HG02870 (cell line): ENCODE data around the gene ADGRG3.

ENCODE experiments used
- ATAC-seq: cut with Tn5 transposase; IDR thresholded peaks from one replicate; pipeline ENCODE4 v1.9.1; 2021; ENCODE audit warnings: mild to moderate bottlenecking, moderate library complexity; ENCODE audit not compliant: unreplicated experiment

ADGRG3 gene

GRCh38 chr16:57630407-57630797 lies 37.7 kb upstream of the ADGRG3 start:
- ATAC-seq, result no peak

GRCh38 chr16:57630931-57631845 lies 36.9 kb upstream of the ADGRG3 start:
- ATAC-seq, result no peak

DNA sequence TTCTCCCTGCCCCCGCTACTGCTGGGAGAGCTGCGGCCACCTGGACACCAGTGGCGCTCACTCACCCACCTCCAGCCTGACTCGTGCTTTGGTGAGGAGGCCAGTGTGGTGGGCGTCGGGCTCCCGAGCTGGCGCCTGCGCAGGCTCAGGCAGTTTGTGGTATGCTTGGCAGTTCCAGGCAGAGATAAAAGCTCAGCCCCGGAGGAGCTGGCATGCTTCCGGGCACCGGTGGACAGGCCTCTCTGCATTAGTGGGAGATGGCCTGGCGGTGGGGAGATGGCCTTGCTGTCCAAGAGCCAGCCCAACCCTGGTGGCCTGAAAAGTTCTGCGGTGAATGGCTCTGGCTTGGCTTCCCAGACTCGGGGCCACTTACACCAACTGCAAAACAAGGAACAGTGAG lies 35.5 kb upstream of the ADGRG3 start:
- no peak for ATAC-seq

- no peak for ATAC-seq
These were observed 34.6 kb upstream of the ADGRG3 start for GRCh38 chr16:57633383-57634064.

DNA sequence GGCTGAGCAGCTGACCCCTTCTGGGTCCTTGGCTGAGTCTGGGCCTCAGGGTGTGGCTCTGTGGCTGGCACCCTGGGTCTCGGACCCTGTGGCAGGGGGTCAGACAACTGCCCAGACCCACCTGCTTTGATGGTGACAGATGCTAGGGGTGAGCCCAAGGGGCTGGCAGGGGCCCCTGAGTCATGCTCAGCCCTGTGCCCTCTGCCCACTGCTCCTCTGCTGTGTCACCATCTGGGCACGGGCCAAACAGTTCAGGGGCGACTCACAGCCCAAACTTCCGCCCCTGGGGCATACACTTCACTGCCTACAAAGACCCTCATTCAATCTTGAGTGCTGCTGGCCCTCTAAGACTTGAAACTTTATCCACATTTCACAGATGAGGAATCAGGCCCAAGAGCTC lies 33.9 kb upstream of the ADGRG3 start:
- ATAC-seq, result no peak

GRCh38 chr16:57635266-57636097 lies 32.6 kb upstream of the ADGRG3 start:
- ATAC-seq, result no peak

GRCh38 chr16:57636184-57636583 lies 31.9 kb upstream of the ADGRG3 start:
- ATAC-seq, result no peak

DNA sequence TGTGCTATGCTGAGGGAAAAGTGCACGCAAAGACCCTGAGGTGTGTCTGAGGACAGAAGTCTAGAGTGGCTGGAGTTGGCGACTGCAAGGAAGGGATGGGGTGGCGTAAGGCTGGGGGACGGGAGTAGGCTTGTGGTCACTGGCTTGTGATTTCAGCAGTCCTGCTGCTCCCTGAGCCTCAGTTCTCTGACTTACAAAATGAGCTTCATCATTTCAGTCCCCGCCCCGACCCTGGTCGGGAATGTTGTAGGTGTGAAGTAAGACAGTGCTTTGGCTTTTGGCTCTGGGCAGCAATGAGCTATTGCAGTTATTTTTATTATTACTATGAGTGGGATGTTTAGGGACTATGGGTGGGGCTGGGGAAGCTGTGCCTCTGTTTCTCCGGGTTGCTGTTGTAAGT lies 31.1 kb upstream of the ADGRG3 start:
- no peak for ATAC-seq

DNA sequence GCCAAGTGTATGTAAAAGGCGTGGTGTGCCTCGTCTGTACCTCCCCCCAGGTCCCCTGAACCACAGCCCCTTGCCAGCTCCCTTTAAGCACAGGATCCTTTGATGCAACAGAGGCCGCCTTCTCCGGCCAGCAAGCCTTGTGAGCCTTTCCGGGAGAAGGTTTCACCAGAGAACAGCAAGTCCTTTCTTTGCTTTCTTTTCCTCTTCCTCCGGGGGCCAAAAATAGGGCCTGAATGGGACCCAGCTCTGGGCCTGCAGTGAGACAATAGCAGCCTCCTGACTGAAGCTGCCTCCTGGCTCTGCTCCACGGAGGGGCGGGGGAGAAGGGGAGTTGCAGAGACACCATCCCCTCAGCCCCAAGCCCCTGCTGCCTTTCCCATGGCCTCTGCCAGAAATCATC lies 30.7 kb upstream of the ADGRG3 start:
- ATAC-seq, result no peak

DNA sequence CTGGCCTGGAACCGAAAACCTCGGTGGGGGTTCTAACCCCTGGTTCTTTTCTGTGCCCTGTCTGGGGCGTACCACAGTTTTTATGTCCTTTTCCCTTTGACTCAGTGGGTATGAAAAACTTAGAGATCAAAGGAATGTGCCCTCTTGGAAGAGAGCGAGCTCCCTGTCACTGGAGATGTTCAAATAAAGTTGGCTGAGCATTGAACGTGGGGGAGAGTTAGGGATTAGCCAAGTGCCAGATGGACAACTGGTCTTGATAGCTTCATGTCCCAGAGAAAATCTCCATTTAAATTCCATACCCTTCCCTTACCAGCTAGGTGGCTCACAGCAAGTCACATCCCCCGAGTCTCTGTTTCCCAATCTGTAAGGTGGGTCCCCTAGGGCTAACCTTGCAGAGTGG lies 30.1 kb upstream of the ADGRG3 start:
- ATAC-seq, result no peak

DNA sequence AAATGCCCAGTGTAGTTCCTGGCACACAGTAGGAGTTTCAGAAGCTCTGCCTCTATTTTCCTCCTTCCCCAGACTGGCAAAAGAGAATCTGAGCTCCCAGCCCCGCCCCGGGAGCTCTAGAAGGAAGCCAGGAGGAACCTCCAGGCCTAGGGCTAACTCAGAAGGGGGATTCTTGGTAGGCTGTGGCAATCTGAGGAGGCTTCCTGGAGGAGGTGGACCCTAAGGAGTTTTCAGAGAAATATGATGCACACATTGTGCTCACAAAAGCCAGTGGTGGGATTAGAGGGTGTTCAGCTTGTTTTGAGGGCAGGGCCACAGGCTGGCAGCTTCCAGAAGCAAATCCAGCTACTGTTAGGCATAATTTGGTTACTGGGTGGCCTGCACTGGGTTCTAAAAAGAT lies 29.7 kb upstream of the ADGRG3 start:
- ATAC-seq, result no peak

GRCh38 chr16:57639172-57639887 lies 28.8 kb upstream of the ADGRG3 start:
- no peak for ATAC-seq

- ATAC-seq, result no peak
These were observed 27.9 kb upstream of the ADGRG3 start for GRCh38 chr16:57640185-57640584.

- ATAC-seq, result no peak
These were observed 27.5 kb upstream of the ADGRG3 start for GRCh38 chr16:57640612-57641011.

- ATAC-seq, result no peak
These were observed 25.7 kb upstream of the ADGRG3 start for GRCh38 chr16:57642160-57643135.

GRCh38 chr16:57643147-57643874 lies 24.8 kb upstream of the ADGRG3 start:
- ATAC-seq, result no peak

DNA sequence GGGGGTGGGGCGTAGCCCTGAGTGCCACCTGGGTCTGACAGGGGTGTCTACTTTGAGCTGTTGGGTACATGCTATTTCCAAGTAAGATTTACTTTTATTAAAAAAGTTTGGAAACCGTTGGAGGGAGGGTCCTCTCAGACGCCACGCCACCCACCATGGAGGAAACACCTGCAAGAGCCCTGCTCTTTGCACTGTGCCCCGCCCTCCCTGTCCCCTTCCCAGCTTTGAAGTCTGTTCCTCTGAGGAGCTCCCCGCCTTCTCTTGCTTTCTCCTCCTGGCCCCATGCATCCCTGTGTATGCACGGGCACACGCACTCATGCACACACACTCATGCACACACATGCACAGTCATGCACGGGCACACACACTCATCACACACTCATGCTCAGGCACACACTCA lies 24.2 kb upstream of the ADGRG3 start:
- no peak for ATAC-seq

- no peak for ATAC-seq
These were observed 23.6 kb upstream of the ADGRG3 start for GRCh38 chr16:57644383-57645014.
